Prostate gland (tissue), 2 donors: ENCODE measurements around the gene MSS51. TPM values are rescaled to one million over a fixed set of nuclear protein-coding genes. Genes with fewer than 3 reads are reported as not detected.

Source experiments
- DNase-seq: peaks from one replicate; pipeline ENCODE4 v3.0.0-alpha.2; 2019; ENCODE audit warnings: low spot score
- H3K27ac ChIP-seq, 2 donors: fragments of 200-600 bp; sonication (generic); 2 replicates each; pipeline ENCODE4 v1.5.1; 2017 to 2019
- H3K27me3 ChIP-seq: fragments of 200-600 bp; sonication (generic); replicated peaks from 2 replicates; pipeline ENCODE4 v1.5.1; 2019; ENCODE audit not compliant: insufficient read depth
- H3K36me3 ChIP-seq, 2 donors: fragments of 200-600 bp; sonication (generic); 1 replicate in 1 of 2; 2 replicates in 1 of 2; pipeline versions ENCODE4 v1.5.1 to v1.8.1; 2017 to 2019
- H3K4me1 ChIP-seq: fragments of 200-600 bp; sonication (generic); replicated peaks from 2 replicates; pipeline ENCODE4 v1.5.1; 2019
- H3K4me3 ChIP-seq, 2 donors: fragments of 200-600 bp; sonication (generic); 2 replicates each; pipeline ENCODE4 v1.5.1; 2017 to 2019
- H3K9me3 ChIP-seq: fragments of 200-600 bp; sonication (generic); 2 replicates; pipeline ENCODE4 v1.5.1; 2017
- CTCF ChIP-seq, 4 experiments: fragments of 200-600 bp in 2 of 4; fragments of 450-650 bp in 2 of 4; sonication (generic) in 2 of 4; IDR thresholded peaks; 1 replicate in 3 of 4; 2 replicates in 1 of 4; pipeline ENCODE4 v1.5.1; 2016 to 2019; ENCODE audit warnings: antibody characterized with exemption in 4 of 4, mild to moderate bottlenecking in 2 of 4, moderate library complexity in 2 of 4
- POLR2A ChIP-seq: fragments of 450-650 bp; IDR thresholded peaks from one replicate; pipeline ENCODE4 v1.6.1; 2016; ENCODE audit warnings: antibody characterized with exemption, mild to moderate bottlenecking
- POLR2AphosphoS5 ChIP-seq: sonication (generic); formaldehyde crosslinking; IDR thresholded peaks from one replicate; pipeline ENCODE4 v1.6.1; 2017; ENCODE audit warnings: antibody characterized with exemption
- WGBS: methylation state at CpG from one replicate; pipeline ENCODE4 v1.1.5; 2018; 5-methylcytosine and 5-hydroxymethylcytosine counted together
- intact Hi-C: fragments of 100-400 bp; cut with DNase I; formaldehyde crosslinking; loops from one replicate; pipeline ENCODE4 v1.14.2; 2022
- total RNA-seq, 2 donors: library from RNA; depleted of rRNA; stranded (reverse); fragments of >200 nt; gene quantifications; one replicate each; pipeline ENCODE4 v1.1.0, GENCODE V29; 2016

MSS51 gene
- total RNA-seq, 2 donors from 2014 or later, result 2.2 to 2.4 TPM

DNA sequence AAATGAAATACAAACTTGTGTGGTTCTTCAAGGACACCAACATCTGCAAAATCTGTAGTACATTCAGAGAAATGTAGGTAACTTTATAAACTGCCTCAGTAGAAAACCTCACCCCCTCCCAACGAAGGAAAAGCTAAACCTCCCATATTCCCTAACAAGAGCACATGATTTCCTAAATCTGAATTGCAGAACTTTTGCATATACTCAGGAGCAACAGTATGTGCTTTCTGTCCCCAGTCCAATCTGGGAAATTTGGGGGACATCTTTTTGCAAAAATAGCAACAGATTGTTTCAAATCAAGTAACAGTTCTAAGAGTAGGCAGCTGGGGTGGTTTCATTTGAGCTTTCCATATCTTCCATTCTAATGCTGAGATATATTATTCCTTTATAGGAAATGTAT is 15.8 kb upstream of the MSS51 start:
- TF ChIP-seq POLR2AphosphoS5 (no peak), CTCF (IDR thresholded peaks at IDR 0.05) (no peak), POLR2A (no peak)
- H3K27ac ChIP-seq, result no peak overlapping the region
- 90% methylated on average over 1 of the region's 1 CpG for WGBS
- H3K4me3 ChIP-seq, result no peak overlapping the region
- no peaks in the 10 kb centered on the region for H3K4me1 ChIP-seq
- intact Hi-C loops, result no loop called here
- no peaks in the 10 kb centered on the region for H3K9me3 ChIP-seq
- no peak for DNase-seq
- H3K36me3 ChIP-seq, result no peaks in the 10 kb centered on the region
- no peaks in the 10 kb centered on the region for H3K27me3 ChIP-seq

DNA sequence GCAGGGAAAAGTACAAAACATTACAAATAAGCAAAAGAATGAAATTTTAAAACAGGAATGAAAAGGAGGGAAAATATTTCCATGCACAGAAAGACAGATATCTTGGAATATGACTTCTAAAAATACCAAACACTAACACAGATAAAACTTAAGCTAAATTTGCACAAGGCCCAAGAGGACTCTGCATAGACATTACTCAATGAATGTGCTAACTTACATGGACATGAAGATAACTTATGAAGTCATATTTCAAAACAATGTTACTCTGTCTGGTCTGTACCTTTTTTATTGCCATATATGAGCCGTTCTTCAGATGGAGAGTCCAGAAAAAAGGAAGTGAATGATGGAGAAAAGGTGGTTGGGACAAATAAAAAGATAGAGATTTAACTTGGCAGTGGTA is 15.0 kb upstream of the MSS51 start:
- TF ChIP-seq POLR2AphosphoS5 (no peak), CTCF (IDR thresholded peaks at IDR 0.05) (no peak), POLR2A (no peak)
- H3K9me3 ChIP-seq, result no peaks in the 10 kb centered on the region
- WGBS, result 69% methylated on average over 1 of the region's 1 CpG
- no peak overlapping the region for H3K4me3 ChIP-seq
- no peaks in the 10 kb centered on the region for H3K4me1 ChIP-seq
- H3K27ac ChIP-seq, result no peak overlapping the region
- no peaks in the 10 kb centered on the region for H3K27me3 ChIP-seq
- intact Hi-C loops, result no loop called here
- no peaks in the 10 kb centered on the region for H3K36me3 ChIP-seq
- DNase-seq, result no peak

DNA sequence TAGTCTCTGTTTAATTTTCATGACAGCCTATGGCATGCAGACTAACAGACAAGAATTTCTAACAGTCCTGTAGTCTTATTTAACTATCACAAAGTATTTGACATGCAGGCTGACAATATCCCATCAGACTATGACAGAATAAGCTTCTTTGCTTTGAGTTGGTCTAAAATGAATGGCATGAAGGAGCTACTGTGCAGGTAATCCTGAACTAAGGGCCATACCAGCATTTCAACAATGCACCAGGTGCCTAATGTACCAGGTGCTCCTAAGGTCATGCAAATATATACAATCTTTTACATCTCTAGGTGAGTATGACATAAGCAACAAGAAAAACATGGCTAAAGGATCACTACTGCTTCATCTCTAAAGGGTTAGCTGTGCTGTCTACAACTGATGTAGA is 13.6 kb upstream of the MSS51 start:
- DNase-seq, result no peak
- H3K4me3 ChIP-seq, result no peak overlapping the region
- no peaks in the 10 kb centered on the region for H3K4me1 ChIP-seq
- H3K36me3 ChIP-seq, result no peaks in the 10 kb centered on the region
- H3K27me3 ChIP-seq, result no peaks in the 10 kb centered on the region
- no peaks in the 10 kb centered on the region for H3K9me3 ChIP-seq
- intact Hi-C loops, result no loop called here
- TF ChIP-seq POLR2A (no peak), CTCF (IDR thresholded peaks at IDR 0.05) (no peak), POLR2AphosphoS5 (no peak)
- no peak overlapping the region for H3K27ac ChIP-seq

DNA sequence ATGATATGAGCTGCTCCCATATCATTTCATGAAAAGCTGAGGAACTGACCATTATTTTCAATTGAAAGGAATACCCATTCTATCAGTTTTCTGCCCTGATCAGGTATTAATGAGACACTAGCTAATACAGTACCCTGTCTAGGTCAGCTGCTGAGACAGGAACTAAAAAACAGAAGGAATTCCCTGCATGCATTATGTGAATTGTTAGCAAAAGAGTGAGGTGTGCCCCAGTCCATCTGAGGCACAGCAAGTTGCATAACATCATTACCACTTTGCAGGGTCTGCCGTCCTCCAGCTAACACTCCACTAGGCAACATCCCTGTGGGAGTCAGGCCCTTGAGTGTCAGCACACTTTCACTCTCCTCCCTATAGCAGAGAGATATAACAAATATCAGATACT is 11.1 kb upstream of the MSS51 start:
- H3K36me3 ChIP-seq, result no peaks in the 10 kb centered on the region
- no peaks in the 10 kb centered on the region for H3K27me3 ChIP-seq
- no peak overlapping the region for H3K4me3 ChIP-seq
- intact Hi-C loops, result no loop called here
- DNase-seq, result no peak
- H3K27ac ChIP-seq, result no peak overlapping the region
- H3K4me1 ChIP-seq, result no peaks in the 10 kb centered on the region
- WGBS, result 86% methylated on average over 1 of the region's 1 CpG
- no peaks in the 10 kb centered on the region for H3K9me3 ChIP-seq
- TF ChIP-seq CTCF (IDR thresholded peaks at IDR 0.05), result no peak
- TF ChIP-seq POLR2A, result no peak

DNA sequence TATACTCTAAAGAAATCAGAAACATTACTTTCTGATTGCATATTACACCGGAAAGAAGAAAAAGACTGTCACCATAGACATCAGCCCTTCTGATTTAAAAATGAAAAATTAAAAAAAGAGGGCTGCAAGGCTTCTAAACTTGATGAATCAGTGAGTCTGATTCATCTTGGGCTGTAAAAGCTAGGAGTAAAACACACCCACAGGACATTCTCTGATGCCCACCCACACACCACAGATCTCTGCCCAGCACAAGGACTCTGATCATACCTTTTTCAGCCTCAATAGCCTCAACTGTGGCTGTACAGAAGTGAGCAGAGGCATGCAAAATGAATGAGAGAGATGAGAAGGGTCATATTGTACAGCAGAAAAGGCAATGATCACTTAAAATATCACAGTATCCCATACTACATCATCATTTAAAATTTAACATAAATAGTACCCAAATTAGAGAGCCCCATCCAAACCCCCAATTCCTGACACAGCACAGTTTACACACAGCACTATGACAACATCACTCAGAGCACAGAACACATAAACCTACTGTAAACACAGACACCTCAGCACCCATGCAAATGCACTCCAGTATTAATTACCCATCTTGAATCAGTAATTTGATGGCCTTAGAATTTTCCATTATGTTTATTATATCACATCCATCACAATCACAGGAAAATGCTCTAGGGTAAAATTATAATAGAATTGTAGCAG is 6.4 kb upstream of the MSS51 start:
- intact Hi-C loops, result no loop called here
- 93% methylated on average over 1 of the region's 1 CpG for WGBS

More for the DNA sequence above, 6.4 kb upstream of the MSS51 start:
- H3K4me3 ChIP-seq, result no peak overlapping the region
- no peaks in the 10 kb centered on the region for H3K27me3 ChIP-seq
- H3K27ac ChIP-seq, result no peak overlapping the region
- no peak for DNase-seq
- H3K36me3 ChIP-seq, result peaks cover 0 to 4% of the 10 kb centered on the region in 2 donors
- no peaks in the 10 kb centered on the region for H3K9me3 ChIP-seq
- no peaks in the 10 kb centered on the region for H3K4me1 ChIP-seq
- no peak for TF ChIP-seq CTCF (IDR thresholded peaks at IDR 0.05)
- TF ChIP-seq POLR2AphosphoS5, result no peak
- no peak for TF ChIP-seq POLR2A
